NCI-H446 (cell line): ENCODE measurements around the gene TMA7B.

Experiments used
- DNase-seq, 2 experiments: peaks; one replicate each; lab custom pipeline; 2025; lab: John Stamatoyannopoulos, UW

Gene TMA7B

GRCh38 chr22:40001800-40002577 is 41.8 kb downstream of the TMA7B start:
- DNase-seq, result no peak

DNA sequence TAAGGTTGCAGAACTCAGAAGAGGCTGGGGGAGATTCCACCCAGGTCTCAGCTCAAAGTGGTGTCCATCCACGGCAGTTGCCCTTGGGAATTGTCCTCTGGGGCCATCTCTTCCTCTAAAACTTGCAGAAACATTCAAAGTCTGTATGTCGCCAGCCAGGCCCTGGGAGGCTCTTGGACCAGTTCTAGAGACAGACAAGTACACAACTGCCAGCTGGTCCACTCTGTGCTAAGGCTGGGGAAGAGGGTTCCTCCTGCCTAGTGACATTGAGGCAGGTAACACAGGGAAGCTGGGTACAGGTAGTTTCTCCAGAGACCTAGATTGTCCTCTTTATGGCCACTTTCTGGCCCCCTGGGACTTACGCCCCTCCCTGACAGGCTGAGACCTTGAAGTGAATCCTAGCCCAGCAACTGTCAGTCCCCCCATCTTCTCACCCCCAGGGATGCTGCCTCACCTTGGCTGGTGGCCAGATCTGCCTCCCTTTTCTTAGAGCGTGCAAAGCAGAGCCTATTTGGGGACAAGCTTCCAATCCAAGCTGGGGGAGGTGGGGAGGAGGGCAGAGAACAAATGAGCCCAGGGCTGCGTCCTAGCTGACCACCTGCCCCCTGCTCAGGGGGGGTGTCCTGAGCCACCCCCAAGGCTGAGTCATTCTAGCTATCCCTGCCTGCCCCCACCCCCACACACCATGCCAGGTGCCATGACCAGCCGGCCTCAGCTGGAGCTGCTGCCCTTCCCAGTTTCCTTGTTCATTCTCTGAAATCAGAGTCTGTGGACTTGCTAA is 42.9 kb downstream of the TMA7B start:
- DNase-seq, result peak in 1 of 2 experiments; percentile 73

GRCh38 chr22:40004836-40005235 is 44.6 kb downstream of the TMA7B start:
- peak in 1 of 2 experiments; percentile 58 for DNase-seq

- no peak for DNase-seq
These were observed 46.4 kb downstream of the TMA7B start for GRCh38 chr22:40006641-40007040.

DNA sequence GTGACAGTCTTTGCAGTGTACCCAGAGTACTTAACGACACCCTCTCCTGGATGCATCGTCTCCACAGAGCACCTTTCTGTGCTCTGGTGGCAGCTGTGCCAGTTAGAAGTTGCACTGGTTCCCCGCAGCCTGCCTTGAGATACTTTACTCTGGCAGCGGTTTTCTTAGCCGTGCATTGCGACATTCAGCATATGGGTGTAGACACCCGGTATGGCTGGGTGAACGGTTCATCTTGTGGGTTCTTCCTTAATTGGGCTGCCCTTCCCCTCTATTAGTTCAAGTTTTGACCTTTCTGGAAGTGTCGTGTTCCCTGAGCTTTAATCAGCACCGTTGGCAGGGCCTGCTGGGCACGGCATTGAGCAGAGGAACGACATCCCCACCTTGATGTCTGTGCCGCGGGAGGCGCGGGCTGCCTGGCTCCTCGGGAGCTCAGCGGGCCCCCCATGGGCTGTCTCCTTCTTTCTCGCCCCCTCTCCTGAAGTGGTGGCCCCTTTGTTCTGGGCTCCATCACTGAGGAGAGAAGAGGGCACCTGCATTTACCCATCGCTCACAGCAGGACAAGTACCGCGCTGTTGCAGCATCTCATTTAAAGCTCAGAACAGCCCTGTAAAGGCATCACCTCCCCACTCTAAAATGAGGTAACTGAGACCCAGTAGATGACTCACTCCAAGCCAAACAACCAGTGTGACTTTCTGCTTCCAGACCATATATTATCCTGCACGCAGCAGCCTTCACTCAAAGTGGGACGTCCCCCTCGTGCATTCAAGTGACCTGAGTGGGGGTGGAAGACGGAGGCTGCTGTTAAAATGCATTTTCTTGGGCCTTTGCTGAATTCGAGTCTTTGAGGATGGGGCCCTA is 47.9 kb downstream of the TMA7B start:
- no peak for DNase-seq

- no peak for DNase-seq
These were observed 48.6 kb downstream of the TMA7B start for GRCh38 chr22:40008726-40009291.

DNA sequence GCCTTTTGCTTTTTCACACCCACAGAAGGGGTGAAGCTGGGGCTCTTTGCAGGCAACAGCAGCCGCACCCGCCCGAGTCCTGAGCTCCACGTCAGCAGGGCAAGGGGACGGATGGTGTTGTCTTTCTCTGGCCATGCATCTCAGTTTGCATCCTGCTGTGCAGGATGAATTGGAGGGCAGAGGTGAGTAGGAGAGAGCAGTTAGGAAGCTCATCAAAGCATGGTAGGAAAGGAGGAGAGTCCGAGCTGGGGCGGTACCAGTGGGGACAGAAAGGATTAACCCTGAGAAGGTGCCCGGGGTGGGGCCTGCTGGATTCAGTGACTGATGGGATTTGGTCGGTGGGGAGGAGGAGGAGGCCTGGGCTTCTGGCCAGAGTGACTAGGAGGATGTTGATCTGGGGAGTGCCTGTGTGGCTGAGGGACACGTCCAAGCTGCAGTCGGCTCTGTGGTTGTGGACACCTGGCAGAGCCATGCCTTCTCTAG is 49.1 kb downstream of the TMA7B start:
- DNase-seq, result no peak

GRCh38 chr22:40009951-40010671 is 49.9 kb downstream of the TMA7B start:
- DNase-seq, result no peak

DNA sequence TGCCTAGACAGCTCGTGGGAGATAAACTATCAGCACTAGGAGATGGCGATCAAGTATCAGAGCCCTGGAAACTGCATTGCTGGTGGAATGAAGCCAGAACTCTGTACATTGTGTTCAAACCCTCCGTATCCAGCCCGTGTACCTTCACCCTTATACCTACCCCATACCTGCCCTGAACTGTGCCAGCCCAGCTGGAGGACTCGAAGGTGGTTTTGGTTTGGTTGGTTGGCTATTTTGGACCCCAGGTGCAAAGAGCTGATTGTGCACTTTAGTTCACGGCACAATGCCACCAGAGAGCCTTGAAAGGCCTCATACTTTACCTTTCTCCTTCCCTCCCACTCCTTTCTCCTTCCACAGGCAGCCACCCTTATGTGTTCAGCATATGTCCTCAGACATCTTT is 50.5 kb downstream of the TMA7B start:
- DNase-seq, result no peak
